Activated B cell treated with CpG ODN at 0.5 μM for 24 hours (primary cell): ENCODE data around the gene HCN2. TPM values are rescaled to one million over a fixed set of nuclear protein-coding genes. Genes with fewer than 3 reads are reported as not detected.

Experiments used
- ATAC-seq: fragments of 200-7000 bp; cut with Tn5 transposase; one replicate; pipeline ENCODE4 v1.10.0; 2021; ENCODE audit warnings: low read depth, mild to moderate bottlenecking, moderate library complexity
- CTCF ChIA-PET: fragments of 350-600 bp; sonication (Branson Sonifier 250); formaldehyde crosslinking; loops from one replicate; lab custom pipeline; 2021; ENCODE audit warnings: antibody characterized with exemption; lab: Charles Lee
- POLR2A ChIA-PET: fragments of 350-600 bp; sonication (Branson Sonifier 250); formaldehyde crosslinking; loops from one replicate; lab custom pipeline; 2021; ENCODE audit warnings: antibody characterized with exemption; lab: Charles Lee
- DNase-seq: peaks from one replicate; pipeline ENCODE4 v3.0.0; 2022
- H3K27ac Mint-ChIP-seq: one replicate; pipeline ENCODE4 v1.8.0; 2020; ENCODE audit warnings: mixed read lengths
- H3K27me3 Mint-ChIP-seq: one replicate; pipeline ENCODE4 v1.8.0; 2021; ENCODE audit warnings: mixed read lengths
- H3K36me3 Mint-ChIP-seq: one replicate; pipeline ENCODE4 v1.8.0; 2021; ENCODE audit warnings: low read depth, mixed read lengths
- H3K4me1 Mint-ChIP-seq: one replicate; pipeline ENCODE4 v1.8.0; 2021; ENCODE audit warnings: mixed read lengths
- H3K4me3 Mint-ChIP-seq: one replicate; pipeline ENCODE4 v1.8.0; 2020; ENCODE audit warnings: mild to moderate bottlenecking, mixed read lengths
- H3K9me3 Mint-ChIP-seq: one replicate; pipeline ENCODE4 v1.8.0; 2020; ENCODE audit warnings: mixed read lengths
- intact Hi-C: fragments of 100-400 bp; cut with micrococcal nuclease; formaldehyde crosslinking; loops from one replicate; pipeline ENCODE4 v1.15.1; 2024
- total RNA-seq: library from RNA; stranded (reverse); gene quantifications from 2 replicates; pipeline ENCODE4 v1.2.3, GENCODE V29; 2022
- TF ChIP-seq, protein P1 (sequence below): fragments of 200-600 bp; IDR thresholded peaks from one replicate; pipeline ENCODE4 v1.8.0; 2022; ENCODE audit warnings: antibody characterized with exemption, mild to moderate bottlenecking

HCN2 gene
- total RNA-seq, 1 donor from 2014 or later, result 0.13 TPM

DNA sequence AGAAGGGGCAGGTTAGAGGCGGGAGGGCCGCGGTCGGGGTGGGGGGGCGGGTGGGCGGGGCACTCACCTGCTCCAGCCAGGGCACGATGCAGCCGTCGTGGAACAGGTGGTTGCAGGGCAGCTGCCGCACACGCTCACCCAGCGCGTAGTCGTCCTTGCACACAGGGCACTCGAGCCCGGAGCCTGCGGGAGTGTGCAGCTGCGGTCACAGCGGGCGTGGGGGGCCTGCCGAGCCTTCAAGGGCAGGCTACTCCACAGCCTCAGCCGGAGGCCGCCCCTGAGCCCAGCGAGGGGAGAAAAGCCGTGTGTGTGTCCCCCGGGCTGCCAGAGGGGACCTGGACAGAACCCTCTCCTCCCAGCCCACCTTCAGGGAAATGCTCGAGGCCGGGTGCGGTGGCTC, 58.6 kb downstream of the HCN2 start:
- intact Hi-C loops, result no loop called here
- no peak for DNase-seq
- CTCF ChIA-PET, result no interaction called here
- TF ChIP-seq, protein P1, sequence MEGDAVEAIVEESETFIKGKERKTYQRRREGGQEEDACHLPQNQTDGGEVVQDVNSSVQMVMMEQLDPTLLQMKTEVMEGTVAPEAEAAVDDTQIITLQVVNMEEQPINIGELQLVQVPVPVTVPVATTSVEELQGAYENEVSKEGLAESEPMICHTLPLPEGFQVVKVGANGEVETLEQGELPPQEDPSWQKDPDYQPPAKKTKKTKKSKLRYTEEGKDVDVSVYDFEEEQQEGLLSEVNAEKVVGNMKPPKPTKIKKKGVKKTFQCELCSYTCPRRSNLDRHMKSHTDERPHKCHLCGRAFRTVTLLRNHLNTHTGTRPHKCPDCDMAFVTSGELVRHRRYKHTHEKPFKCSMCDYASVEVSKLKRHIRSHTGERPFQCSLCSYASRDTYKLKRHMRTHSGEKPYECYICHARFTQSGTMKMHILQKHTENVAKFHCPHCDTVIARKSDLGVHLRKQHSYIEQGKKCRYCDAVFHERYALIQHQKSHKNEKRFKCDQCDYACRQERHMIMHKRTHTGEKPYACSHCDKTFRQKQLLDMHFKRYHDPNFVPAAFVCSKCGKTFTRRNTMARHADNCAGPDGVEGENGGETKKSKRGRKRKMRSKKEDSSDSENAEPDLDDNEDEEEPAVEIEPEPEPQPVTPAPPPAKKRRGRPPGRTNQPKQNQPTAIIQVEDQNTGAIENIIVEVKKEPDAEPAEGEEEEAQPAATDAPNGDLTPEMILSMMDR, result no peak
- Mint-ChIP-seq H3K27ac (peak overlapping the region; percentile 63), H3K4me1 (peaks cover 13% of the 10 kb centered on the region), H3K4me3 (no peak overlapping the region), H3K36me3 (peaks cover 40% of the 10 kb centered on the region), H3K9me3 (no peaks in the 10 kb centered on the region), H3K27me3 (no peaks in the 10 kb centered on the region)
- ATAC-seq, result no peak
- POLR2A ChIA-PET, result interaction anchor here (1.0 to 3.6 kb wide), 2 partner anchors 12 to 15 kb away, joined by 4 to 21 read pairs; partner anchors contain the start of gene POLRMT

DNA sequence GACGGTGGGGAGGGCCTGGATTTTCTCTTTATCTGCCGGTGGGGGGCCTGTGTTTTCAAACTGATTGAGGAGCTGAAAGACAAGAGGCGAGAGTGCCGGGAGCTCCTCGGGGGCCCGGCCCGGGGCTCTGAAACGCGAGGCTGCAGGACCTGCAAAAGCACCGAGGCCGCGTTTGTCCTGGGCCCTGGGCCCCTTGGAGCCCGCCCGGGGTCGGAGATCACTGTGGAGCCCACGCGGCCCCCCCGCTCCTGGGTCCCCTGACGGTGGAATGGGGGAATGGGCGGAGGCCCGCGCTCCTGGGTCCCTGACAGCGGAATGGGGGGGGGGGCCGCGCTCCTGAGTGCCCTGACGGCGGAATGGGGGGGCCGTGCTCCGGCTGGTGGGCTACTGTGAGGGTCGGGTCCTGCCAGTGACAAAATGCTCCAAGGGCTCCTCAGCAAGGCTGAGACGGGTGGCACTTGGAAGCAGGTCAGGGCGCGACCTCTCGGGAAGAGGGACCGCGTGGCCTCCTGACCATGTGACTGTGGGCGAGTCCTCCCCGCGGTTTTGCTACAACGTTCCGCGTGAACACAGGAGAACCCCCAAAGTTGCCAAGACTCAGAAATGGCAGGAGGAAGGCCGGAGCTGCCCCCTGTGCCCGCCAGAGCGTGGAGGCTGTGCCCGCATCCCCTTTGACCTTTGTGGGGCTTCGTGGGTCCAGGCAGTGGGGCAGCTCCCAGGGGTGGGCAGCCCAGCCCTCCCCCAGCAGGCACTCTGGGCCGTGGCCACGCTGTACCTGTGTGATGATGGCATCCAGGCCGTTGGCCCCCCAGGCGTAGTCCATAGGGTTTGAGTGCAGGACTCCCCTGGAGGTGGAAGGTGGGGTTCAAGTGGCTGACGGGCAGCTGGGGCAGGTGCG, 59.5 kb downstream of the HCN2 start:
- ChIA-PET CTCF (no interaction called here), POLR2A (interaction anchor here (1.0 to 3.6 kb wide), 2 partner anchors 11 to 15 kb away, joined by 4 to 21 read pairs; partner anchors contain the start of gene POLRMT)
- Mint-ChIP-seq H3K4me1 (peaks cover 14% of the 10 kb centered on the region), H3K27ac (peak overlapping the region; percentile 59), H3K9me3 (no peaks in the 10 kb centered on the region), H3K27me3 (no peaks in the 10 kb centered on the region), H3K4me3 (no peak overlapping the region), H3K36me3 (peaks cover 42% of the 10 kb centered on the region)
- TF ChIP-seq, protein P1, result no peak
- intact Hi-C loops, result no loop called here
- no peak for ATAC-seq
- DNase-seq, result no peak

DNA sequence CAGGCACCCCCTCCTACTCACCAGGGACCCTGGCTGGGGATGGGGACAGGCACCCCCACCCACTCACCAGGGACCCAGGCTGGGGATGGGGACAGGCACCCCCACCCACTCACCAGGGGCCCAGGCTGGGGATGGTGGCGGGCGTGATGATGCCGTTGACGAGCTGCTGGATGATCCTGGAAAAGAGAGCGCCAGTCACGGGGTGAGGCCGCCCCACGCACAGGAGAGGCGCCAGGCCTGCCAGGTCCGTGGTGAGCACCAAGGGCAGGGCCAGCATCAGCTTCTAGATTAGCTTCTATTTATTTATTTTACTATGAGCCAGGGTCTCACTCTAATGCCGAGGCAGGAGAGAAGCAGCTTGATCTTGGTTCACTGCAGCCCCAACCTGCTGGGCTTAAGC, 60.4 kb downstream of the HCN2 start:
- Mint-ChIP-seq H3K27ac (no peak overlapping the region), H3K27me3 (no peaks in the 10 kb centered on the region), H3K9me3 (no peaks in the 10 kb centered on the region), H3K36me3 (peaks cover 42% of the 10 kb centered on the region), H3K4me1 (peaks cover 13% of the 10 kb centered on the region), H3K4me3 (no peak overlapping the region)
- TF ChIP-seq, protein P1, result no peak
- DNase-seq, result no peak
- ChIA-PET CTCF (interaction anchor here (1.3 kb wide), 1 partner anchor 66 kb away, joined by 3 read pairs; no protein-coding TSS in a partner anchor), POLR2A (interaction anchor here (3.6 kb wide), 1 partner anchor 10 kb away, joined by 21 read pairs; no protein-coding TSS in a partner anchor)
- no peak for ATAC-seq
- intact Hi-C loops, result no loop called here

DNA sequence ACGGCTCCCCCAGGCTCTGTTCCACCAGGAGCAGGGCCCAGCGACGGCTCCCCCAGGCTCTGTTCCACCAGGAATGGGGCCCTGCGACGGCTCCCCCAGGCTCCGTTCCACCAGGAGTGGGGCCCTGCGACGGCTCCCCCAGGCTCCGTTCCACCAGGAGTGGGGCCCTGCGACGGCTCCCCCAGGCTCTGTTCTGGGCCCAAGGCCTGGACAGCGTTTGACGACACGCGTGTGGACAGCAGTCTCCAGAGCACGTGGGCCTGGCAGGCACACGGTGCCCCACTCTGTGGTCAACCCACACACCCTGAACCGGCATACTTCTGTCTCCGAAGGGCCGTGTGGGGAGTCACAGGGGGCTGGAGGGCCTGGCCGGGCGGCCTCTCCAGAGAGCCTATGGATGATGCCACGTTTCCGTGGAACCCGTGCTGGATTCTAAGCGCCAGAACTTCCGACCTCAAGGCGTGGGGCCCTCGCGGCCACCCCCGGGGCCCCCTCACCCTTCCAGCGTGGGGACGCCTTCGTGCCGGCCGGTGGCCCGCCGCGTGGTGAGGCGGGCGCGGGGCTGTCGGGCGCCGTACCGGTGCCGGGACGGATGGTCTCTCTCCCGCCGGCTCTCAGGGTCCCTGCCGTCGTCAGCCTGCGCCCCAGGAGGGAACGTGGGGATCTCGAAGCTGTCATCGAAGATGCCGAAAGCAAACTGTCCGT, 61.6 kb downstream of the HCN2 start:
- DNase-seq, result no peak
- Mint-ChIP-seq H3K36me3 (peaks cover 47% of the 10 kb centered on the region), H3K27me3 (no peaks in the 10 kb centered on the region), H3K4me3 (no peak overlapping the region), H3K9me3 (no peaks in the 10 kb centered on the region), H3K27ac (no peak overlapping the region), H3K4me1 (peaks cover 20% of the 10 kb centered on the region)
- TF ChIP-seq, protein P1, result no peak
- POLR2A ChIA-PET, result no interaction called here
- no peak for ATAC-seq
- CTCF ChIA-PET, result interaction anchor here (1.3 kb wide), 1 partner anchor 67 kb away, joined by 3 read pairs; no protein-coding TSS in a partner anchor
- intact Hi-C loops, result no loop called here

DNA sequence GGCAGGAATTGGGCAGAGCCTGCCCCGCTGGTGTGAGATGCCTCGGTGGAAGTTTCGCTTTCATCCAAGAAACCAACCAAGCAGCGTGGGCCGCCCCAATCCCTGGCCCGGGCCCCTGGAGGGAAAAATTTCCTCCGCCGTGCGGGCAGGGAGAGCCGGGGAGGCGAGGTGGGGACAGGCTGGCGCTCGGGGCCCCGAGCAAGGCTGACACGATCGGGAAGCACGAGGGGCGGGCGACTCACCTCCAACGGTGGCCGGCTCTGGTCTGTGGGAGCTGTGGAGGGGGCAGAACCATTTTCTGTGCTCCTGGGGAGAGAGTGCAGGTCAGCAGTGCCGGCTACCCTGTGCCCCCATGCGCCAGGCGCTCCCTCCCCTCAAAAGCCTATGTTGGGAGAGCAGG, 62.3 kb downstream of the HCN2 start:
- ATAC-seq (no peak), DNase-seq (no peak)
- Mint-ChIP-seq H3K9me3 (no peaks in the 10 kb centered on the region), H3K4me3 (no peak overlapping the region), H3K27me3 (no peaks in the 10 kb centered on the region), H3K4me1 (peaks cover 21% of the 10 kb centered on the region), H3K27ac (no peak overlapping the region), H3K36me3 (peaks cover 44% of the 10 kb centered on the region)
- POLR2A ChIA-PET, result no interaction called here
- CTCF ChIA-PET, result no interaction called here
- intact Hi-C loops, result no loop called here
- TF ChIP-seq, protein P1, result no peak
